Raji (cell line): ENCODE measurements around the gene DNAH11.

Experiments
- POLR2A ChIP-seq: IDR thresholded peaks from 2 replicates; pipeline ENCODE4 v1.6.1; 2011; ENCODE audit warnings: low read depth, low read length, control low read depth; ENCODE audit not compliant: insufficient read depth

DNAH11 gene

DNA sequence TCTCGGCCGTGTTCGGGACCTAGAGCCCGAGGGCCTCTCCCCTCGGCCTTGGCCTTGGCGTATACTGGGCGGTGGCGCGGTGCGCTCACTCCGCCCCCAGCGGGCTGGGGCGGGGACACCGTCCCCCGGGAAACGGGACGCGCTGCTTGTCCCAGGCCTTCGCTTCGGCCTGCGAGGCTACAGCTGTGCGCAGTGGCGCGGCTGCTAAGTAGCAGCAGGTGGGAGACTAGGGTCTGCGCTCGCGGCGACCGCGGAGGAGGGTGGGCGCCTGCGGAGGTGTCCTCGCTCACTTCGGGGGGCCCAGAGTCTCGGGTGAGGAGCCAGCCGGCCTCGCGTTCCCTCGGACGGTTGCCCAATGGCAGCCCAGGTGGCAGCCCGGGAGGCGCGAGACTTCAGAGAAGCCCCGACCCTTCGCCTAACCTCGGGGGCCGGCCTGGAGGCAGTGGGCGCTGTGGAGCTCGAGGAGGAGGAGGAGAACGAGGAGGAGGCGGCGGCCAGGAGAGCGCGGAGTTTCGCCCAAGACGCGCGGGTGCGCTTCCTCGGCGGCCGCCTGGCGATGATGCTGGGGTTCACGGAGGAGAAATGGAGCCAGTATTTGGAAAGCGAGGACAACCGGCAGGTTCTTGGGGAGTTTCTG, at the start of gene DNAH11:
TSS of gene DNAH11 (plus strand) at position 149 of the 637 bp plus-strand sequence. CDS start at position 356, 207 bp downstream.
- no peak for TF ChIP-seq POLR2A

DNA sequence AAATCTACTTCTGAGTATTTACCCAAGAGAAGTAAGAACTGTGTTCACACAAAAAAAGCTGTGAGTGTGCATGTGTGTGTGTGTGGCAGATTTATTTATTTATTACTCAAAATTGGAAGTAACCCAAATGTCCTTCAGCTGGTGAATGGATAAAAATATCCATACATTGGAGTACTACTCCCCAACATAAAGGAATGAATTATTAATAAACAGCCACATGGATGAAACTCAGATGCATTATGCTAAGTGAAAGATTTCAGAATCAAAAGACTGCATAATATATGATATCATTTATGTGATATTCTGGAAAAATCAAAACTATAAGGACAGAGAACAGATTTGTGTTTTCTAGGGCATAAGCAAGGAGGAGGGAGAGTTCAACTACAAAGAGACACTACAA, 47.1 kb upstream of the DNAH11 start:
- no peak for TF ChIP-seq POLR2A

DNA sequence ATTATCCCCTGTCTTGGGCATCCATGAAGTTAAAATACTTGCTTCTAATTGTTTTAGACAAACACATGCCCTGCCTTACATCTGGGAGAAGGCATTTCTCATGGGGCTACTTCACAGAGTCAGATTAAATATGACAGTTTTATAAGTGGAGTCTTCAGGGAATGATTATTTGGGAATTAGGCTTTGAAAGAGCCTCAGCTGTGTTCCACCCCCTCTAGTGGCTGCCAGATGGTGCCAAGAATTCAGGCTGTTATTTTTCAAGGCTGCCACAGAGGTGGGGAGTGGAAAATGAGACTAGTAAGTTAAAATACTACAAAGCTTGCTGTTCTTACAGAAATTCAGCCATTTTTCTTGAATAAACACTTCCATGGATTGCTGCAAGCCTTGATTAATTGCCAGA, 45.8 kb upstream of the DNAH11 start:
- TF ChIP-seq POLR2A = no peak

DNA sequence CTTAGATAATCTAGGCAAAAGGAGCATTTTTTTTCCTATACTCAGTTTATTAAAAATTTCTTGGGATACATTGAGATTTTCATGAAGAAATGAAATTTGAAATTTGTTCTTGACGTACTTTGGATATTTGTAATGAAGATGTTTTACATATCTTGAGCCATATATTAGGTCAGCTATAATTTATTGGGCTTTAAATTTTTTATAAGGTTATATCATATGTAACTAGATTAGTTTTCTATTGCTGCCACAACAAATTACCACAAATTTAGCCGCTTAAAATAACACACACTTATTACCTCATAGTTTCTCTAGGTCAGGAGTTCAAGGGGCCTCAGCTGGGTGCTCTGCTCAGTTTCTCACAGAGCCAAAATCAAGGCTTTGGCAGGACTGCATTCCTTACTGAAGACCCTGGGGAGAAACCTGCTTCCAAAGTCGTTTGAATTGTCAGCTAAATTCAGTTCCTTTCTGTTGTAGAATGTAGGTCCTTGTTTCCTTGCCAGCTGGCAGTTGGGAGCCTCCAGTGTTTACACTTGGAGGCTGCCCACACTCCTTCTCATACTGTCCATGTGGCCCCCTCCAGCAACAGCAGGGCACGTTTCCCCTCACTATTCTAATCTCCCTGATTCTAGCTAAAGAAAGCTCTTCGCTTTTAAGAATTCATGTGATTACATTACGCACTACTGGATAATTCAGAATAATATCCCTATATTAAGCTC, 42.6 kb upstream of the DNAH11 start:
- no peak for TF ChIP-seq POLR2A

- TF ChIP-seq POLR2A = no peak
These were observed 38.8 kb upstream of the DNAH11 start for GRCh38 chr7:21504021-21504420.

DNA sequence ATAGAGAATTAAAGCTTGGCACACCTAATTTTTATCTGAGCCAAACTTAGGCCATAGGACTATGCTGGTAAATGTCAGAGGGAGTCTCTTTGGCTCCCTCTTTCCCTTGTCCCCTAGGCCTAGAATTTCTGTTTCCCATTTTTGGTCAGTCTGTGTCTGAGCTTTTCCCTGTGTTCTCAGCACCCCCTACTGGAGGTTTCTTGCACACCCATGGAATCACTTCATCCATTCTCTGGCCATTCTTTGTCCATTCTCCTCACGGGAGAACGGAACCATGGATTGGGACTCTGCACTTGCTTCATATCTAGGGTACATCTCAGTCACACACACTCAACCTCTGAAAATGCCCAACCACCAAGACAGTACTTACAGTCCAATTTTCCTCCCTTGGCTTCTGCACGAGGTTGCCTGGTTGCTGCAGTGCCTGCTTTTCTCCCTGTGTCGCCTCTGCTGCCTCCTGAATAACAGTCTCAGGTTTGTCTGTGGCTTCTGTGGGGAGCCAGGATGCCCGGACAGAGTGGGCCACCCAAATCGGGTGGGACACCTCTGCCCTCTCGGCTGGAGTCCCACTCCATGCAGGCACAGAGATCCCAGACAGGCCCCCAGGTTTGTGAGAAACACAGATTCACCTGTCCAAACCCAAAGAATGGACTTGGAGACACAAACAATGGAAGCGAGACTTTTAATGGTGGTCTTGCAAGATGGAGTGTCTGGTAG, 35.1 kb upstream of the DNAH11 start:
- no peak for TF ChIP-seq POLR2A

DNA sequence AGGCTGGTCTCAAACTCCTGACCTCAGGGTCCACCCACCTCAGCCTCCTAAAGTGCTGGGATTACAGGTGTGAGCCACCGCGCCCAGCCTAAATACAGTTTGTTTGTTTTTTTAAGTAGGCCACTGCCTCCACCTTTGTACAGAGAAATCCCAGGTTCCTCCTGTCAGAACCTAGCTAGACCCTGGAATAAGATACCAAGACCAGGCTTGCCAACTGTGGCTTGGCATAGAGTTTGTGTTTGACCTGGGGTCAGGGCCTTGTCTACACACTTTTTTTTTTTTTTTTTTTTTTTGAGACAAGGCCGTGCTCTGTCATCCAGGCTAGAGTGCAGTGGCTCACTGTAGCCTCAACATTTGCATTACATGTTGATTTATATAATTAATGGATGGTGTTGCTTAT, 34.3 kb upstream of the DNAH11 start:
- no peak for TF ChIP-seq POLR2A

DNA sequence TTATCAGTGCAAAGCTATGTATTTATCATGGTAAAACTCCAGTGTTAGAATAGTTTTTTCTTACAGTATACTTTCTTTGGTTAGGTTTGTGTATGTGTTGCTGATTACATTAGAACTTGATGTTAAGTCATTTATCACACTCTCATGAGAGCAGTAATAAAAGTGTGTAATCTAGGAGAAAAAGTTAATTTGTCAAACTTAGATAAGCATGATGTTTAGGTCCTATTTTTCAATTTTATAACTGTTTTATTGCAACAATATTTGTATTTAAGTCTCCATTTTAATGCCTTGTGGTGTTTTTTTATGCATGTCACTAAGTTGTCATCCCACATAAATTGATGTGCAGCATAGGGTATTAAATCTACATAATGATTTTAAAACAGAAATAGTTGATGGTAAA, 28.8 kb upstream of the DNAH11 start:
- TF ChIP-seq POLR2A = no peak

- no peak for TF ChIP-seq POLR2A
These were observed 18.2 kb upstream of the DNAH11 start for GRCh38 chr7:21524680-21525079.

DNA sequence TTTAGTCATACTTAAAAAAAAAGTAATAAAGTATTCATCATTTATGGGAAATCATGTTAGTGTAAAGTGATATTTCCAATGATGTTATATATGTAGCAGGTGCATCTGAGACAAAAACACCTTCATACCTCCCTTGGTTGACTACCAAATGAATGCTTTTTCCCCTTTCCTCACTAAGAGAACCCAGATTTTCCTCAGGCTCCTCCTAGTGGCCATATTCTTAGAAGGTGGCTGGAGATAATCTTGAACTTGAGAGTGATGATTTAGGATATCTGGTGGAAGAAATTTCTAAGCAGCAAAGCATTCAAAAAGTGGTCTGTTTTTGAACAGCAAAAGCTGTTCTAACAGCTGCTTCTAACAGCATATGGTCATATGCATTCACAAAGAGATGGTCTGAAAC, 16.8 kb upstream of the DNAH11 start:
- no peak for TF ChIP-seq POLR2A

DNA sequence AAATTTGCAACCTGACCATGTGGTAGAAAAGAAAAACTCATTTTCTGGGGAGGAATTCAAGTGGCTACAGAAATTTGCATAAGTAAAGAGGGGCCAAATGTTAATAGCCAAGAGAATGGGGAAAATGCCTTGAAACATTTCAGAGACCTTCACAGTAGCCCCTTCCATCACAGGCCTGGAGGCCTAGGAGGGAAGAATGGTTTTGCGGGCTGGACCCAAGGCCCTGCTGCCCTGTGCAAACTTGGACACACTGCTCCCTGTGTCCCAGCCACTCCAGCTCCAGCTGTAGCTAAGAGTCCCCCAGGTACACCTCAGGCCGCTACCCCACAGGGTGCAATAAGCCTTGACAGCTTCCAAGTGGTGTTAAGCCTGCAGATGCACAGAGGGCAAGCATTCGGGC, 16.4 kb upstream of the DNAH11 start:
- no peak for TF ChIP-seq POLR2A

DNA sequence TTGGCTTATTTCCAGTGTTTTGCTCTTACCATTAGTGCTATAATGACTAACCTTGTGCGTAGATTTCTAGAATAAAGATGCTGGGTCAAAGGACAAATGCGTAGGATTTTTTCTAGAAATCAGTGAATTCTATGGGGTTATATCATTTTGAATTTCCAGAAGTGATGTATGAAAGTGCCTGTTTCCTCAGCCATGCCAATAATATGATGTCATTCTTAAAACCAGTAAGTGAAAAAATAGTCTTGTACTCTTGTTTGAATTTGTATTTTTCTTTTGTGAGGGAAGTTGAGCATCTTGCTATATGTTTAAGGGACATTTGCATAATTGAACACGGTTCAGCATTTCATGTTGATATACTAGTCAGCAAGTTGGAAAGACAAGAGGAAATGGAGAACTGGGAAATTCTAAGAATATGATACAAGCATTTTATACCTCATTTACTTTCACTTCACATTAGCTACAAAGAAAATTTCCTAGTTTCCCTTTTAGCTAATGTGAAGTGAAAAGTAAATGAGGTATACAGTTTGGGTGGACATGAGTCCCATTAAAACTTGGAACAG, 3.8 kb upstream of the DNAH11 start:
- TF ChIP-seq POLR2A = no peak

- TF ChIP-seq POLR2A = no peak
These were observed 876 bp downstream of the DNAH11 start for GRCh38 chr7:21543528-21544302.

GRCh38 chr7:21544303-21544656, 1.4 kb downstream of the DNAH11 start:
- no peak for TF ChIP-seq POLR2A

DNA sequence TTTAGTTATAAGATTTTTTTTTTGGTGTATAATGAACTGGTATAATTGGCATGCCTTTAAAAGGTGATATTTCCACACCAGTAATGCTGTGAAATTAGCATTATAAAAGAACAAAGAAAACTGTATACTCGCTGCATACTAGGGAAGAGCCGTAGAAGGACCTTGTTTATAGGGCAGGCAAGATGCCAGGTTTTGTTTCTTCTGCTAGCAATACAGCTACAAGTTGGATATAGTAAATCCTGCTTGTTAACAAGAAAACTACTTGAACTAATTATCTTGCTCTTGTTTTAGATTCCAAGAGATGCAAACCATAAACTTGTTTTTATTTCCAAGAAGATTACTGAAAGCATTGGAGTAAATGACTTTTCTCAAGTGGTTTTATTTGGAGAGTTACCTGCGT, 1.9 kb downstream of the DNAH11 start:
- TF ChIP-seq POLR2A = no peak

GRCh38 chr7:21547501-21547900, 4.7 kb downstream of the DNAH11 start:
- no peak for TF ChIP-seq POLR2A

GRCh38 chr7:21548491-21548890, 5.7 kb downstream of the DNAH11 start:
- TF ChIP-seq POLR2A = no peak
